ENCODE data around the gene RAB40AL.

Gene RAB40AL

GRCh38 chrX:102983205-102983604 is 46.1 kb downstream of the RAB40AL start:
- no peak for DNase-seq (ENCODE audit: low spot score)

DNA sequence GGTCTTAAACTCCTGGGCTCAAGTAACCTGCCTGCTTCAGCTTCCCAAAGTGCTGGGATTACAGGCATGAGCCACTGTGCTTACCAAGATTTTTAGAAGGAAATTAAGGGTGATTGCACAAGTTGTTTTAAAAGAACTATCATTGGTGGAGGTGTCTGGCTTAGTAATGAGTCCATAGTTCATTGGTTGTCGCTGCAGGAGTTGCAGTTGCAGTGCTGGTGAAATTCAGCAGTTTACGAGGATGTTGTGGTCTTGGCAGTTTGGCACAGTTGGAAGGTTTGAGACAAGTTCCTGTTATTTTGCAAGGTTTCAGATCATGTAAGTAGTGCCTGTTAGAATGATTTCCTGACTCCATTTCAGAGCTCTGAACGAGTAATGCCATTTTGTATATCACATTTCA is 48.1 kb downstream of the RAB40AL start:
- no peak for DNase-seq (ENCODE audit: low spot score)

All from COLO829 (cell line).